ENCODE results near the gene PCDHGA7. TPM values are rescaled to one million over a fixed set of nuclear protein-coding genes. Genes with fewer than 3 reads are reported as not detected.
"Not testable (repeated sequence)": the region's sequence is repeated elsewhere in the genome, so short reads cannot be mapped to it uniquely, and the experiment has no call there.

PCDHGA7 gene
- total RNA-seq, 2 donors from 2014 or later: 0.40 to 1.9 TPM

DNA sequence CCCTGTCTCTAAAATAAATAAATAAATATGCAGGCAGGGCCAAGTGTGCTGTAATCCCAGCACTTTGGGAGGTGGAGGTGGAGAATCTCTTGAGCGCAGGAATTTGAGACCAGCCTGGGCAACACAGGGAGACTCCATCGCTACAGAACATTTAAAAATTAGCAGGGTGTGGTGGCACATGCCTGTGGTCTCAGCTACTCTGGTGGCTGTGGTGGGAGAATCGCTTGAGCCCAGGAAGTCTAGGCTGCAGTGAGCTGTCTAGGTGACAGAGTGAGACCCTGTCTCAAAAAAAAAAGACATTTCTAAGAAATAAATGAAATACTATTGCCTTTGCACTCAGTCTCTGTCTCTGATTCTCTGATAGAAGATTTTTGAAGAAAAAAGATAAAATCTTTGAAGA is 29.0 kb downstream of the PCDHGA7 start:
- 89 to 100% methylated on average over 3 of the region's 3 CpGs for WGBS, 2 experiments (ENCODE audit: insufficient coverage in 1 of 2, insufficient read length in 1 of 2)
- H3K36me3 ChIP-seq (ENCODE audit: control insufficient read depth, insufficient read depth, low read length): no peaks in the 10 kb centered on the region
- Mint-ChIP-seq H3K27me3 (ENCODE audit: insufficient read depth) (peaks cover 23% of the 10 kb centered on the region), H3K4me3 (no peak overlapping the region), H3K27ac (no peak overlapping the region), H3K4me1 (peaks cover 3% of the 10 kb centered on the region), H3K36me3 (ENCODE audit: low read depth) (peaks cover 28% of the 10 kb centered on the region), H3K9me3 (peaks cover 28% of the 10 kb centered on the region)
- no peak overlapping the region for H3K4me3 ChIP-seq (ENCODE audit: low read length)
- no peak overlapping the region for H3K9ac ChIP-seq (ENCODE audit: extremely low read depth, low read length, poor library complexity, severe bottlenecking)
- no peak for DNase-seq
- H3K27me3 ChIP-seq (ENCODE audit: control insufficient read depth, insufficient read depth, low read length, poor library complexity, severe bottlenecking): no peaks in the 10 kb centered on the region
- TF ChIP-seq, protein P1, sequence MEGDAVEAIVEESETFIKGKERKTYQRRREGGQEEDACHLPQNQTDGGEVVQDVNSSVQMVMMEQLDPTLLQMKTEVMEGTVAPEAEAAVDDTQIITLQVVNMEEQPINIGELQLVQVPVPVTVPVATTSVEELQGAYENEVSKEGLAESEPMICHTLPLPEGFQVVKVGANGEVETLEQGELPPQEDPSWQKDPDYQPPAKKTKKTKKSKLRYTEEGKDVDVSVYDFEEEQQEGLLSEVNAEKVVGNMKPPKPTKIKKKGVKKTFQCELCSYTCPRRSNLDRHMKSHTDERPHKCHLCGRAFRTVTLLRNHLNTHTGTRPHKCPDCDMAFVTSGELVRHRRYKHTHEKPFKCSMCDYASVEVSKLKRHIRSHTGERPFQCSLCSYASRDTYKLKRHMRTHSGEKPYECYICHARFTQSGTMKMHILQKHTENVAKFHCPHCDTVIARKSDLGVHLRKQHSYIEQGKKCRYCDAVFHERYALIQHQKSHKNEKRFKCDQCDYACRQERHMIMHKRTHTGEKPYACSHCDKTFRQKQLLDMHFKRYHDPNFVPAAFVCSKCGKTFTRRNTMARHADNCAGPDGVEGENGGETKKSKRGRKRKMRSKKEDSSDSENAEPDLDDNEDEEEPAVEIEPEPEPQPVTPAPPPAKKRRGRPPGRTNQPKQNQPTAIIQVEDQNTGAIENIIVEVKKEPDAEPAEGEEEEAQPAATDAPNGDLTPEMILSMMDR (conservative IDR thresholded peaks at IDR 0.05): no peak
- no peaks in the 10 kb centered on the region for H3K4me1 ChIP-seq (ENCODE audit: control insufficient read depth, insufficient read depth, low read length)
- no peak overlapping the region for H3K27ac ChIP-seq (ENCODE audit: low read depth, low read length)
- peaks cover 28% of the 10 kb centered on the region for H3K9me3 ChIP-seq (ENCODE audit: control insufficient read depth, low read length)

DNA sequence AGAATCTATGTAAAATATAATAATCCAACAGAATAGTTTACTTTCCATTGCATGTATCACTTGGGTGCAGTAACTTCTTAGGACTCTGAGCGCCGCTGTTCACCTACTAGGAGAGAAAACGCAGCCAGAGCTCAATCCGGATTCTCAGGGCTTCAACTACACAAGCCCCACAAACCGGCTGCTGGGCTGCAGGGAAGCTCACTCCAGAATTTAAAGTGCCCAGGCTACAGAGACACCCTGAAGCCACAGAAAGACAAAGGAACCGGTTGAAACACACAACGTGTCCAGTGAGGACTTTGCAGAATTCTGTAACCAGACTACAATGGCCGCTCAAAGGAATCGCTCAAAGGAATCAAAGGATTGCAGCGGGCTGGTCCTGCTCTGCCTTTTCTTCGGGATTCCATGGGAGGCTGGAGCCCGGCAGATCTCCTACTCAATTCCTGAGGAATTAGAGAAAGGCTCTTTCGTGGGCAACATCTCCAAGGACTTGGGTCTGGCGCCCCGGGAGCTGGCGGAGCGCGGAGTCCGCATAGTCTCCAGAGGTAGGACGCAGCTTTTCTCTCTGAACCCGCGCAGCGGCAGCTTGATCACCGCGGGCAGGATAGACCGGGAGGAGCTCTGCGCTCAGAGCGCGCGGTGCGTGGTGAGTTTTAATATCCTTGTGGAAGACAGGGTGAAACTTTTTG is 30.5 kb downstream of the PCDHGA7 start, which contains the start of gene PCDHGA10:
PCDHGA10 (plus strand) TSS at position 134 of the 686 bp plus-strand sequence; CDS start at position 323, 189 bp downstream.
- H3K27ac ChIP-seq (ENCODE audit: low read depth, low read length): no peak within 1 kb of the TSS
- Mint-ChIP-seq H3K36me3 (ENCODE audit: low read depth) (peaks cover 30% of the 10 kb centered on the region), H3K9me3 (peaks cover 30% of the 10 kb centered on the region), H3K4me1 (peaks cover 3% of the 10 kb centered on the region), H3K4me3 (peak within 1 kb of the TSS; percentile 80), H3K27ac (peak within 1 kb of the TSS; percentile 92), H3K27me3 (ENCODE audit: insufficient read depth) (peaks cover 26% of the 10 kb centered on the region)
- no peaks in the 10 kb centered on the region for H3K4me1 ChIP-seq (ENCODE audit: control insufficient read depth, insufficient read depth, low read length)
- H3K36me3 ChIP-seq (ENCODE audit: control insufficient read depth, insufficient read depth, low read length): no peaks in the 10 kb centered on the region
- DNase-seq: peak; percentile 85
- peak within 1 kb of the TSS; percentile 50 for H3K9ac ChIP-seq (ENCODE audit: extremely low read depth, low read length, poor library complexity, severe bottlenecking)
- TF ChIP-seq, protein P1 (conservative IDR thresholded peaks at IDR 0.05): peak; percentile 89
- H3K27me3 ChIP-seq (ENCODE audit: control insufficient read depth, insufficient read depth, low read length, poor library complexity, severe bottlenecking): no peaks in the 10 kb centered on the region
- 51 to 57% methylated on average over 17 to 31 of the region's 31 CpGs for WGBS, 2 experiments (ENCODE audit: insufficient coverage in 1 of 2, insufficient read length in 1 of 2)
- peak within 1 kb of the TSS; percentile 75 for H3K4me3 ChIP-seq (ENCODE audit: low read length)
- H3K9me3 ChIP-seq (ENCODE audit: control insufficient read depth, low read length): peaks cover 29% of the 10 kb centered on the region

DNA sequence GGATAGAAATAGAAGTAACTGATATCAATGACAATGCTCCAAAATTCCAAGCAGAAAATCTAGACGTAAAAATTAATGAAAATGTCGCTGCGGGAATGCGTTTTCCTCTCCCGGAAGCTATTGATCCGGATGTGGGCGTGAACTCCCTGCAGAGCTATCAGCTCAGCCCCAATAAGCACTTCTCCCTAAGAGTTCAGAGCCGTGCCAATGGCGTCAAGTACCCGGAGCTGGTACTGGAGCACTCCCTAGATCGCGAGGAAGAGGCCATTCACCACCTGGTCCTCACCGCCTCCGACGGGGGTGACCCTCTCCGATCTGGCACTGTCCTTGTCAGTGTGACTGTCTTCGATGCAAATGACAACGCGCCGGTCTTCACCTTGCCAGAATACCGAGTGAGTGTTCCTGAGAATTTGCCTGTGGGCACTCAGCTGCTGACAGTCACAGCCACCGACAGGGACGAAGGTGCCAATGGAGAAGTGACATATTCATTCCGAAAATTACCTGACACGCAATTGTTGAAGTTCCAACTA is 31.1 kb downstream of the PCDHGA7 start:
- TF ChIP-seq, protein P1 (conservative IDR thresholded peaks at IDR 0.05): no peak
- Mint-ChIP-seq H3K27me3 (ENCODE audit: insufficient read depth) (peaks cover 27% of the 10 kb centered on the region), H3K27ac (peak overlapping the region; percentile 92), H3K4me1 (peaks cover 3% of the 10 kb centered on the region), H3K4me3 (peak overlapping the region; percentile 80), H3K36me3 (ENCODE audit: low read depth) (peaks cover 32% of the 10 kb centered on the region), H3K9me3 (peaks cover 33% of the 10 kb centered on the region)
- no peak for DNase-seq
- no peak overlapping the region for H3K27ac ChIP-seq (ENCODE audit: low read depth, low read length)
- peak overlapping the region; percentile 50 for H3K9ac ChIP-seq (ENCODE audit: extremely low read depth, low read length, poor library complexity, severe bottlenecking)
- peak overlapping the region; percentile 75 for H3K4me3 ChIP-seq (ENCODE audit: low read length)
- H3K9me3 ChIP-seq (ENCODE audit: control insufficient read depth, low read length): peaks cover 33% of the 10 kb centered on the region
- WGBS, 2 experiments (ENCODE audit: insufficient coverage in 1 of 2, insufficient read length in 1 of 2): 66 to 71% methylated on average over 21 to 24 of the region's 25 CpGs
- no peaks in the 10 kb centered on the region for H3K36me3 ChIP-seq (ENCODE audit: control insufficient read depth, insufficient read depth, low read length)
- H3K27me3 ChIP-seq (ENCODE audit: control insufficient read depth, insufficient read depth, low read length, poor library complexity, severe bottlenecking): no peaks in the 10 kb centered on the region
- no peaks in the 10 kb centered on the region for H3K4me1 ChIP-seq (ENCODE audit: control insufficient read depth, insufficient read depth, low read length)

DNA sequence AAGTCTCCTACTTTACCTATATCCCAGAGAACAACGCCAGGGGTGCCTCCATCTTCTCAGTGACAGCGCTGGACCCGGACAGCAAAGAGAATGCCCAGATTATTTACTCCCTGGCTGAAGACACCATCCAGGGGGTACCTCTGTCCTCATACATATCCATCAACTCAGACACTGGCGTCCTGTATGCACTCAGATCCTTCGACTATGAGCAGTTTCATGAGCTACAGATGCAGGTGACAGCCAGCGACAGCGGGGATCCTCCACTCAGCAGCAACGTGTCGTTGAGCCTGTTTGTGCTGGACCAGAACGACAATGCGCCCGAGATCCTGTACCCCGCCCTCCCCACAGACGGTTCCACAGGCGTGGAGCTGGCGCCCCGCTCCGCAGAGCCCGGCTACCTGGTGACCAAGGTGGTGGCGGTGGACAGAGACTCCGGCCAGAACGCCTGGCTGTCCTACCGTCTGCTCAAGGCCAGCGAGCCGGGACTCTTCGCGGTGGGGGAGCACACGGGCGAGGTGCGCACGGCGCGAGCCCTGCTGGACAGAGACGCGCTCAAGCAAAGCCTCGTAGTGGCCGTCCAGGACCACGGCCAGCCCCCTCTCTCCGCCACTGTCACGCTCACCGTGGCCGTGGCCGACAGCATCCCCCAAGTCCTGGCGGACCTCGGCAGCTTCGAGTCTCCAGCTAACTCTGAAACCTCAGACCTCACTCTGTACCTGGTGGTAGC is 32.2 kb downstream of the PCDHGA7 start:
- not testable (repeated sequence) for H3K27me3 ChIP-seq (ENCODE audit: control insufficient read depth, insufficient read depth, low read length, poor library complexity, severe bottlenecking); H3K27ac ChIP-seq (ENCODE audit: low read depth, low read length); H3K4me1 ChIP-seq (ENCODE audit: control insufficient read depth, insufficient read depth, low read length); DNase-seq; H3K9ac ChIP-seq (ENCODE audit: extremely low read depth, low read length, poor library complexity, severe bottlenecking); H3K4me3 ChIP-seq (ENCODE audit: low read length); H3K36me3 ChIP-seq (ENCODE audit: control insufficient read depth, insufficient read depth, low read length); H3K4me1 Mint-ChIP-seq; H3K4me3 Mint-ChIP-seq; H3K27ac Mint-ChIP-seq
- H3K9me3 ChIP-seq (ENCODE audit: control insufficient read depth, low read length): peaks cover 31% of the 10 kb centered on the region
- Mint-ChIP-seq H3K9me3 (peaks cover 35% of the 10 kb centered on the region), H3K36me3 (ENCODE audit: low read depth) (peaks cover 30% of the 10 kb centered on the region), H3K27me3 (ENCODE audit: insufficient read depth) (peaks cover 26% of the 10 kb centered on the region)
- 94 to 100% methylated on average over 15 to 46 of the region's 46 CpGs for WGBS, 2 experiments (ENCODE audit: insufficient coverage in 1 of 2, insufficient read length in 1 of 2)

DNA sequence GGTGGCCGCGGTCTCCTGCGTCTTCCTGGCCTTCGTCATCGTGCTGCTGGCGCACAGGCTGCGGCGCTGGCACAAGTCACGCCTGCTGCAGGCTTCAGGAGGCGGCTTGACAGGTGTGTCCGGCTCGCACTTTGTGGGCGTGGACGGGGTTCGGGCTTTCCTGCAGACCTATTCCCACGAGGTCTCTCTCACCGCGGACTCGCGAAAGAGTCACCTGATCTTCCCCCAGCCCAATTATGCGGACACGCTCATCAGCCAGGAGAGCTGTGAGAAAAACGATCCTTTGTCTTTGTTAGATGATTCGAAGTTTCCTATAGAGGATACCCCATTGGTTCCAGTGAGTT is 32.7 kb downstream of the PCDHGA7 start:
- WGBS, 2 experiments (ENCODE audit: insufficient coverage in 1 of 2, insufficient read length in 1 of 2): 94 to 95% methylated on average over 18 to 24 of the region's 24 CpGs
- not testable (repeated sequence) for H3K4me3 ChIP-seq (ENCODE audit: low read length)
- H3K9me3 Mint-ChIP-seq: peaks cover 37% of the 10 kb centered on the region

More for the DNA sequence above, 32.7 kb downstream of the PCDHGA7 start:
- DNase-seq; H3K36me3 ChIP-seq (ENCODE audit: control insufficient read depth, insufficient read depth, low read length); H3K9ac ChIP-seq (ENCODE audit: extremely low read depth, low read length, poor library complexity, severe bottlenecking); H3K4me1 ChIP-seq (ENCODE audit: control insufficient read depth, insufficient read depth, low read length); H3K27ac ChIP-seq (ENCODE audit: low read depth, low read length); H3K27me3 ChIP-seq (ENCODE audit: control insufficient read depth, insufficient read depth, low read length, poor library complexity, severe bottlenecking); H3K4me3 Mint-ChIP-seq; H3K27ac Mint-ChIP-seq; H3K4me1 Mint-ChIP-seq: not testable (repeated sequence)
- Mint-ChIP-seq H3K36me3 (ENCODE audit: low read depth) (peaks cover 32% of the 10 kb centered on the region), H3K27me3 (ENCODE audit: insufficient read depth) (peaks cover 27% of the 10 kb centered on the region)
- H3K9me3 ChIP-seq (ENCODE audit: control insufficient read depth, low read length): peaks cover 32% of the 10 kb centered on the region
